Neural progenitor cell (in vitro differentiated cells): ENCODE measurements around the gene RELL2. TPM values are rescaled to one million over a fixed set of nuclear protein-coding genes. Genes with fewer than 3 reads are reported as not detected.
"Not testable (repeated sequence)": the region's sequence is repeated elsewhere in the genome, so short reads cannot be mapped to it uniquely, and the experiment has no call there.

ENCODE experiments used
- DNase-seq: peaks from one replicate; pipeline ENCODE4 v3.0.0-alpha.2; 2016; ENCODE audit warnings: low spot score
- H2AFZ ChIP-seq: fragments of 200-600 bp; sonication (generic); replicated peaks from 2 replicates; pipeline ENCODE4 v1.6.1; 2016; ENCODE audit warnings: antibody characterized with exemption
- H3F3A ChIP-seq: fragments of 200-600 bp; sonication (generic); 2 replicates; pipeline ENCODE4 v1.6.1; 2016; ENCODE audit warnings: antibody characterized with exemption, low read depth
- H3K27ac ChIP-seq: fragments of 200-600 bp; sonication (generic); 2 replicates; pipeline ENCODE4 v1.5.1; 2016; ENCODE audit warnings: mild to moderate bottlenecking
- H3K27me3 ChIP-seq: fragments of 200-600 bp; sonication (generic); 2 replicates; pipeline ENCODE4 v1.6.1; 2016; ENCODE audit warnings: mild to moderate bottlenecking, moderate library complexity
- H3K36me3 ChIP-seq: fragments of 200-600 bp; sonication (generic); 2 replicates; pipeline ENCODE4 v1.5.1; 2016
- H3K4me1 ChIP-seq: fragments of 200-600 bp; sonication (generic); 2 replicates; pipeline ENCODE4 v1.6.1; 2016; ENCODE audit warnings: mixed run types
- H3K4me2 ChIP-seq: fragments of 200-600 bp; sonication (generic); 2 replicates; pipeline ENCODE4 v1.6.1; 2016
- H3K4me3 ChIP-seq: fragments of 200-600 bp; sonication (generic); 2 replicates; pipeline ENCODE4 v1.5.1; 2016
- H3K79me2 ChIP-seq: fragments of 200-600 bp; sonication (generic); 2 replicates; pipeline ENCODE4 v1.6.1; 2016; ENCODE audit warnings: low read depth
- H3K9ac ChIP-seq: fragments of 200-600 bp; sonication (generic); 2 replicates; pipeline ENCODE4 v1.6.1; 2016
- H3K9me3 ChIP-seq: fragments of 200-600 bp; sonication (generic); 2 replicates; pipeline ENCODE4 v1.5.1; 2016; ENCODE audit warnings: low read depth
- H4K20me1 ChIP-seq: fragments of 200-600 bp; sonication (generic); 2 replicates; pipeline ENCODE4 v1.6.1; 2016; ENCODE audit warnings: low read depth
- H3K27ac Mint-ChIP-seq: 3 replicates; pipeline ENCODE4 v1.8.0; 2021; ENCODE audit warnings: mixed read lengths
- H3K27me3 Mint-ChIP-seq: 2 replicates; pipeline ENCODE4 v1.8.0; 2022; ENCODE audit warnings: low read depth, mild to moderate bottlenecking, inconsistent platforms, moderate library complexity, mixed read lengths; ENCODE audit not compliant: insufficient read depth
- H3K36me3 Mint-ChIP-seq: 3 replicates; pipeline ENCODE4 v1.8.0; 2021; ENCODE audit warnings: mixed read lengths
- H3K4me1 Mint-ChIP-seq: 3 replicates; pipeline ENCODE4 v1.8.0; 2021; ENCODE audit warnings: mixed read lengths
- H3K4me3 Mint-ChIP-seq: 3 replicates; pipeline ENCODE4 v1.8.0; 2021; ENCODE audit warnings: mild to moderate bottlenecking, moderate library complexity, mixed read lengths
- H3K9me3 Mint-ChIP-seq: 3 replicates; pipeline ENCODE4 v1.8.0; 2020; ENCODE audit warnings: mixed read lengths
- CTCF ChIP-seq: fragments of 200-600 bp; sonication (generic); IDR thresholded peaks from 2 replicates; pipeline ENCODE4 v1.5.1; 2017; ENCODE audit warnings: antibody characterized with exemption, mild to moderate bottlenecking
- EZH2 ChIP-seq: fragments of 200-600 bp; sonication (generic); IDR thresholded peaks from 2 replicates; pipeline ENCODE4 v1.6.1; 2017; ENCODE audit warnings: antibody characterized with exemption, mild to moderate bottlenecking, moderate library complexity
- EZH2phosphoT487 ChIP-seq: fragments of 200-600 bp; sonication (generic); IDR thresholded peaks from 2 replicates; pipeline ENCODE4 v1.6.1; 2017; ENCODE audit warnings: antibody characterized with exemption
- total RNA-seq: library from RNA; depleted of rRNA; stranded (reverse); fragments of >200 nt; gene quantifications from 2 replicates; pipeline ENCODE4 v1.2.3, GENCODE V29; 2015; ENCODE audit warnings: low replicate concordance

RELL2 gene
- total RNA-seq, 1 donor from 2014 or later: 0.30 TPM

GRCh38 chr5:141608557-141608956, 28.2 kb upstream of the RELL2 start:
- Mint-ChIP-seq H3K36me3 (peaks cover 2% of the 10 kb centered on the region), H3K27me3 (no peaks in the 10 kb centered on the region), H3K4me3 (no peak overlapping the region), H3K9me3 (no peaks in the 10 kb centered on the region), H3K4me1 (peaks cover 15% of the 10 kb centered on the region), H3K27ac (no peak overlapping the region)
- DNase-seq: no peak
- Histone ChIP-seq H3K4me3 (no peak overlapping the region), H3K4me1 (peaks cover 13% of the 10 kb centered on the region), H3K27ac (no peak overlapping the region), H3K9ac (no peak overlapping the region), H3K4me2 (no peak overlapping the region), H3K9me3 (no peaks in the 10 kb centered on the region), H2AFZ (no peak overlapping the region), H3K79me2 (peaks cover 98% of the 10 kb centered on the region), H3K27me3 (no peaks in the 10 kb centered on the region), H4K20me1 (peaks cover 15% of the 10 kb centered on the region), H3K36me3 (no peaks in the 10 kb centered on the region), H3F3A (peaks cover 17% of the 10 kb centered on the region)
- TF ChIP-seq EZH2phosphoT487 (no peak), EZH2 (no peak), CTCF (no peak)

GRCh38 chr5:141609044-141609443, 27.8 kb upstream of the RELL2 start:
- H3F3A ChIP-seq: peaks cover 17% of the 10 kb centered on the region
- no peak overlapping the region for H3K9ac ChIP-seq
- H3K9me3 ChIP-seq: no peaks in the 10 kb centered on the region
- Mint-ChIP-seq H3K4me3 (no peak overlapping the region), H3K27me3 (no peaks in the 10 kb centered on the region), H3K4me1 (peaks cover 19% of the 10 kb centered on the region), H3K27ac (no peak overlapping the region), H3K36me3 (peaks cover 2% of the 10 kb centered on the region), H3K9me3 (no peaks in the 10 kb centered on the region)
- H3K36me3 ChIP-seq: no peaks in the 10 kb centered on the region
- peaks cover 18% of the 10 kb centered on the region for H3K4me1 ChIP-seq
- no peak for TF ChIP-seq EZH2phosphoT487
- no peak for TF ChIP-seq CTCF
- no peak for TF ChIP-seq EZH2
- peaks cover 10% of the 10 kb centered on the region for H4K20me1 ChIP-seq
- no peak overlapping the region for H3K4me3 ChIP-seq
- peaks cover 98% of the 10 kb centered on the region for H3K79me2 ChIP-seq
- H3K4me2 ChIP-seq: no peak overlapping the region
- H3K27ac ChIP-seq: no peak overlapping the region
- DNase-seq: no peak
- H2AFZ ChIP-seq: no peak overlapping the region
- no peaks in the 10 kb centered on the region for H3K27me3 ChIP-seq

- H3K4me3 ChIP-seq, H3K36me3 ChIP-seq, H3K27me3 Mint-ChIP-seq, H3K9ac ChIP-seq, H2AFZ ChIP-seq, H3K9me3 ChIP-seq, H3K4me2 ChIP-seq, H4K20me1 ChIP-seq, H3K27ac Mint-ChIP-seq, H3K27ac ChIP-seq, DNase-seq, H3K4me3 Mint-ChIP-seq, H3K36me3 Mint-ChIP-seq, H3K27me3 ChIP-seq, H3K9me3 Mint-ChIP-seq: not testable (repeated sequence)
- H3F3A ChIP-seq: peaks cover 17% of the 10 kb centered on the region
- H3K4me1 ChIP-seq: peaks cover 24% of the 10 kb centered on the region
- peaks cover 17% of the 10 kb centered on the region for H3K4me1 Mint-ChIP-seq
- H3K79me2 ChIP-seq: peaks cover 100% of the 10 kb centered on the region
These were observed 26.9 kb upstream of the RELL2 start for GRCh38 chr5:141609921-141610320.

GRCh38 chr5:141611289-141611688, 25.5 kb upstream of the RELL2 start:
- Histone ChIP-seq H3F3A (peaks cover 23% of the 10 kb centered on the region), H3K79me2 (peaks cover 100% of the 10 kb centered on the region), H3K27ac (peak overlapping the region; percentile 30), H3K36me3 (no peaks in the 10 kb centered on the region), H3K27me3 (no peaks in the 10 kb centered on the region), H3K9me3 (no peaks in the 10 kb centered on the region), H2AFZ (no peak overlapping the region), H3K9ac (no peak overlapping the region), H3K4me1 (peaks cover 26% of the 10 kb centered on the region), H4K20me1 (peaks cover 7% of the 10 kb centered on the region), H3K4me3 (no peak overlapping the region), H3K4me2 (no peak overlapping the region)
- TF ChIP-seq EZH2phosphoT487 (no peak), CTCF (no peak), EZH2 (no peak)
- Mint-ChIP-seq H3K4me1 (peaks cover 19% of the 10 kb centered on the region), H3K27me3 (peaks cover 4% of the 10 kb centered on the region), H3K36me3 (peaks cover 8% of the 10 kb centered on the region), H3K9me3 (no peaks in the 10 kb centered on the region), H3K27ac (peak overlapping the region; percentile 0), H3K4me3 (no peak overlapping the region)
- peak; percentile 42 for DNase-seq
